ENCODE results near the gene RUNX2.
A peak's percentile ranks its signal among the peaks of the same experiment; 100 is the strongest.

RUNX2 gene

DNA sequence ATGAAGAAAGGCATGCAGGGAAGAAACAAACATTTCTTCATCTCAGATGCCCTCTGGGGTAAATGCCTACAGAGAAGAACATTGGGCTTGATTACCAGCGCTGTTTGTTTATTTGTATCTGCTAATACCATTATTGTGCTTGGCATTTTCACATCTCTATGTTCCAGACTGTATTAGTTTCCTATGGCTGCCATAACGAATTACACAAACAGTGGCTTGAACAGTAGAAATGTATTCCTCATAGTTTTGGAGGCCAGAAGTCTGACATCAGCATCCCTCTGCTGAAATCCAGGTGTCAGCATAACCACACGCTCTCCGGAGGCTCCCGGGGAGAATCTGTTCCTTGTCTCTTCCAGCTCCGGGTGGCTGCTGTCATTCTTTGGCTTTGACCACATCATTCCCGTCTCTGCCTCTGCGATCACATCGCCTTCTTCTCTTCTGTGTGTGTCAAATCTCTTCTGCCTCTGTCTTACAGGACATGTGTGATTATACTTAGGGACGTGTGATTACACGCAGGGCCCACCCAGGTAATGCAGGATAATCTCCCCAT lies 291.2 kb downstream of the RUNX2 start:
- DNase-seq (ENCODE audit: low spot score), result no peak

GRCh38 chr6:45619994-45620471 lies 291.9 kb downstream of the RUNX2 start:
- DNase-seq (ENCODE audit: low spot score), result no peak

GRCh38 chr6:45624228-45624627 lies 296.1 kb downstream of the RUNX2 start:
- DNase-seq (ENCODE audit: low spot score), result no peak

DNA sequence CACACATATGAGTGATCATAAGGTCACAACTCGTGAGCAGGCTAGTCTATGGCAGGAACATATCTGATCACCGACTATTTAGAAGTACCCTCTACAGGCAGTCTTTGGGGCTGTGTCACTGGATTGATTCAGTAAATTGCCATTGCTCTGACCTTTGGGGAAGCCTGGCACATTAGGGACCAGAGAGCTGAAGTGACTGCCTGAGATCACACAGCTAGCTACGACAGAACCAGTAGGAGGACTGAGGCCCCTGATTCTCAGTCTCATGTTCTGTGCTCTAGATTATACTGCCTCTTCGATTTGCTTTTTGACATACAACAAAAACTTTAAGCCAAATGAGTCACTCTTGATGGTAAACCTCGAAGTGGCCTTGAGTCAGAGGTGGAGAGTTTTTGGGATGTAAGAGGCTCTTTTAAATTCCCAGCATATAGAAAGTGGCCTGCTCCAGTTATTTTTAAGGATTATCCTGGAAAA lies 297.1 kb downstream of the RUNX2 start:
- DNase-seq (ENCODE audit: low spot score), result no peak

- DNase-seq (ENCODE audit: low spot score), result peak; percentile 44
Observed at GRCh38 chr6:45626087-45626891, 298.2 kb downstream of the RUNX2 start.

GRCh38 chr6:45630314-45630713 lies 302.2 kb downstream of the RUNX2 start:
- DNase-seq (ENCODE audit: low spot score), result no peak

DNA sequence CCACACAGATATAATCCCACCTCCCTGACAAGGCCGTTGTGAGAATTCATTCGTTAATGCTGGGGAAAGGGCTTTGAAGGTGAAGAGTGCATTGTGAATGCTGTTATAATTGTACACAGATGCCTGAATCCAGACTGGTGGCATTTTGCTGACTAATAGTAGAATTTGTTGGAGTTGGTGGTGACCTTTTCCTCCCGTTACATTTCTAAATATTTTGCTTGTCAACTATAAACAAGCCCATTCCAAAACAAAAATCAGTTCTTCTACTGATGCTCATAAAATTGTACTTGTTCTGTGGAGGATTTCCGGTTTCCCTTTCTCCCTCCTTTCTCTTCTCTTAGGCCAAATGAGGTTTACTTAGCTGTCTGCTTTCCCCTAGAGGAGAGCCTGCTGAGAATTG lies 302.7 kb downstream of the RUNX2 start:
- peak; percentile 57 for DNase-seq (ENCODE audit: low spot score)

DNA sequence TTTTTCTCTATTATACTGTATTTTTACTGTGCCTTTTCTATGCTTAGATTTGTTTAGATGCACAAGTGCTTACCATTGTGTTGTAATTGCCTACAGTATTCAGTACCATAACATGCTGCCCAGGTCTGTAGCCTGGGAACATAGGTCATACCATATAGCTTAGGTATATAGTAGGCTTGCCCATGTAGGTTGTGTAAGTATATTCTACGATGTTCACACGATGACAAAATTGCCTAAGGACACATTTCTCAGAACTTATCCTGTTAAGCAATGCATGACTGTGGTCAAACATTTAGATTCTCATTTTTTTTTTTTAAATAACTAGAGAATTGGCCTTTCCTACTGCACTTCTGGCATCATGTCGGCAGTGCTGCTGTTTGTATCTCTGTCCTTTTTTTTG lies 303.3 kb downstream of the RUNX2 start:
- DNase-seq (ENCODE audit: low spot score), result no peak

DNA sequence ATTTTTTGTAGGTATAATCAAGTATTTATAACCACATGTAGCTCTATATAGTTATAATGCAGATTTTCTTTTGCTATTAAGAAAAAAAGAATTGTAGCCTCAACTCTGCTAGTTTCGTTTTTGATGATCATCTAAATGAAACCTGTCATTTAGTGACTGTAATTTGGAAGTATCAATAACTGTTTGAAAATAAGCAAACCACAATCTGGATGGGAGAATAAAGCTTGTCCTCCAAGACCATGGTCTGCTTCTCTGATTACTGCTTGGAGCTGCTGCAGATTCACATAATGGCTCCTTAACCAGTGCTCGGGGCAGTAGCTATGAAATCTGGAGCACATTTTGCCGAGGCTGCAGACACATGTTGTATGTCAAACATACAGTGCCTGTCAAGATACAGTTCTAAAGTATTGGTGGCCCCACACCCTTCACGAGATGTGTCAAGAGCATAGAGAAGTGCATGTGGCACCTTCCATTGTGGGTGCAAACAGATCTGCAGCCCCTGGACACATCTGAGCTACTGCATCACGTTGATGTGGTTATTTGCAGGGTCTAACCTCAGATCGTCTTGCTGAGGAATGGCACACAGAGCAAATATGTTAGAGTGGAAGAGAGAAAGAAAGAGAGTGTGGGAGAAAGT lies 305.3 kb downstream of the RUNX2 start:
- no peak for DNase-seq (ENCODE audit: low spot score)

DNA sequence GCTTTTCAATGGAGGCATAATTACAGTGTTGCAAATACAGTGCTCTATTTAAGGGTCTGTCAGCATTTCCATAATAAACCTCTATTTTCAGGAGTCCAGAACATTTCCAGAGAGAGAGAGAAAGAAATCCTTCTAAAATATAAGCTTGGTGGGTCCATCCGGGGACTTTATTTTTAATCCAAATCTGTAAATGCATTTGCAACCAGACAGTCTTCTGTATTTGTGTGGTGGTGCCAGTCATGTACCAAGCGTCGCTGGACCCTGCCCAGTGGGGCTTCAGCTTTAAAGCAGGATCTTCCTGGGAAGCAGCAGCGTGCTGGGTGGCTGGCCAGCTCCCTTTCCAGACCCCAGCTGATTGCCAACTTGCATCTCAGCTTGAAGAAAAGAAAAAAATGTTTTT lies 306.1 kb downstream of the RUNX2 start:
- no peak for DNase-seq (ENCODE audit: low spot score)

- DNase-seq (ENCODE audit: low spot score), result no peak
Observed at GRCh38 chr6:45635284-45635867, 307.2 kb downstream of the RUNX2 start.

DNA sequence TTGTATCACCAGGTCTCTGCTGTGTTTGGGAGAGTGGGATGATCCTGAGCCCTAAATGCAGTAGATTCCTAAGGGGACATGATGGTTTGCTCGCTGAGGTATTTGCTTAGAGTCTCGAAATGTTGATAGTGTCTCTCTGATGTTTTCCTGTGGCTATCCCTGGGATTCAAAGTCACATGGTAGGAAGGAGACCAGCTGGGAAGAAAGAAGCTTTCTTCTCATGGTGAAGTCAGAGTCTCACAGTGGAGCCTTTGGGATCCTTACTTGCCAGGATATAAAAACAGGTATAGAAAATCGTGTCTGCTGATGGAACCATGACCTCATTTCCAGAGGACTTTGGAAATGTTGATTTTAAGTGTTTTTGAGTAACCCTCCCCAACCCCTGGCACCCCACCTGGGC lies 308.9 kb downstream of the RUNX2 start:
- DNase-seq (ENCODE audit: low spot score), result no peak

DNA sequence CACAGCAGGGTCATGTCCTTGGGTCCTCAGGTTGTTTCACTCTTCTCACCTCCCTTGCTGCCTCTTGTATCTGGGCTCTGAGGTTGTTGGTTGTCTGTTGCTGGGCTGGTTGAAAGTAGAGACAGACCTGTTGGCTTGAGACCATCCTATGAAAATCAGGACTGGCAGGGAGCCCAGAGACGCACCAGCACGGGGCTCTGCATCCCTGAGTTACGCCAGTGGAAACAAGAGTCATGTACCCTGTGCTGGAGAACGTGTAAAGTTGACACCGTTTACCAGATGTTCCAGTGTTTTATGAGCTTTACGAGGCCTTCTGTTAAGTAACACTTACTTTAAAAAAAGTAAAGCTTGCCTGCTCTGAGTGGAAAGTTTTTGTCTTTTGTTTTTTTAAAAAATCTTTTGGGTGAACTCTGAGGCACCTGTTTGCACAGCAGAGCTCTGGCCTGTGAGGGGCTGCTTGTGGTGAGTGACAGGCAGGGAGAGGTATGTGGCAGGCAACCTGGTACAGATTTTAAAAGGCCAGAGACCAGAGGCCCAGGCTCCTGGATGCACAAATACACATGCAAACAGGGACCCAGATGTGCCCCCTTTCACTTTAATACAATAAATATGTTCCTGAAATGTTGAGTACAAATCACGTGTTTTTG lies 309.6 kb downstream of the RUNX2 start:
- no peak for DNase-seq (ENCODE audit: low spot score)

DNA sequence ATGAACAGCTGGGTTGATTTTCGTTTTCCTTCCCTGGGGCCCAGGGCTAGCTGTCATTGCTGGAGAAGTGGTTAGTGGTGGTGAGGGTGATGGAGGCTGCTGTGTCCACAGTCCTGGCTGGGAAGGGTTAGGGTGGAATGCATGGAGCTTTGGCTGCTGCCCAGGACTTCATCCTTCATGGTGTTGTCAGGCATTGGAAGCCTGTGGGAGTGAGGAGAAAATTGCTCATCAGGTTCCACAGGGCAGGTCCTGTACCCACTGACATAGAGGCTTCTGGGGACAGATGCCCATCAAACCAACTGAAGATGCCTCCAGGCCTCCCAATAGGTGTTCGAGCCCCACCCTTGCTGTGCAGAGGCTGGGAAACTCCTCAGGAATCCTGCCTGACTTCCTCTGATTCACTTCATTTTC lies 312.0 kb downstream of the RUNX2 start:
- peak; percentile 62 for DNase-seq (ENCODE audit: low spot score)

GRCh38 chr6:45640811-45641210 lies 312.7 kb downstream of the RUNX2 start:
- DNase-seq (ENCODE audit: low spot score), result no peak

DNA sequence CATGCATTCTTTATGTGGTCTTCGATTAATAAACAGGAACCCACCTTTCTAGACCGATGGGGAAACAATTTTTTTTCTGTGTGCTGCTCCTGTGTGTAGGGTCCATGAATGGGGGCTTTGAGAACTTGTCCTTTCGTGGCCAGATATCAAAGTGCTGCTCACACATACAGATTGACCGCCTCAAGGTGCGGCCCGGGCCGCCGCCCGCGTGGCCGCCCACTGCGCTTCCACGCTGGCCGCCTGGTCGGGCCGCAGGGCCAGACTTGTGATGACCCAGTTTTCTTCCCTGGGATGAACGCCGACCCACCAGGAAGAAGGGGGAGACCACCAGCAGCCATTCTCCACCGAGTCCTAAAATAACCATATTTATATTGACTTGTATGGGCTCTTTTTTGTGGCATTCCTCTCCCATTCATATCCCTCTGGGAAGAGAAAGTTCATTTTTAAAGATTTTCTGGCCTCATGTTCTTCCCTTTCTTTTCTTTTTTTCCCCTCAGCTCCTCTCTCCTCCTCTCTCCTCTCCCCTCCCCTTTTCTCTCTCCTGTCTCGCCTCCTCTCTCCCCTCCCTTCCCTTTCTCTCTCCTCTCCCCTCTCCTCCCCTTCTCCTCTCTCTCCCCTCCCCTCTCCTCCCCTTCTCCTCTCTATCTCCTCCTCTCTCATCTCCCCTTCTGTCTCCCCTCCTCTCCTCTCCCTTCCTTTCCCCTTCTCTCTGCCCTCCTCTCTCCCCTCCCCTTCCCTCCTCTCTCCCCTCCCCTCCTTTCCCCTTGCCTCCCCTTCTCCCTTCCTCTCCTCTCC lies 314.4 kb downstream of the RUNX2 start:
- no peak for DNase-seq (ENCODE audit: low spot score)

- DNase-seq (ENCODE audit: low spot score), result no peak
Observed at GRCh38 chr6:45643126-45643525, 315.0 kb downstream of the RUNX2 start.

- no peak for DNase-seq (ENCODE audit: low spot score)
Observed at GRCh38 chr6:45644720-45645119, 316.6 kb downstream of the RUNX2 start.

- DNase-seq (ENCODE audit: low spot score), result no peak
Observed at GRCh38 chr6:45645302-45645701, 317.2 kb downstream of the RUNX2 start.

- DNase-seq (ENCODE audit: low spot score), result no peak
Observed at GRCh38 chr6:45647341-45648261, 319.5 kb downstream of the RUNX2 start.
